IPS DF 6.9 (cell line): ENCODE measurements around the gene NOC4L.
A peak's percentile ranks its signal among the peaks of the same experiment; 100 is the strongest.
"Not testable (repeated sequence)": the region's sequence is repeated elsewhere in the genome, so short reads cannot be mapped to it uniquely, and the experiment has no call there.

Experiments used
- DNase-seq: peaks from one replicate; pipeline ENCODE4 v3.0.0-alpha.2; 2013; ENCODE audit warnings: low read depth, low spot score
- H3K27ac ChIP-seq: one replicate; pipeline ENCODE4 v1.5.1; 2013; ENCODE audit warnings: low read length, control low read depth
- H3K27me3 ChIP-seq: 2 replicates; pipeline ENCODE4 v1.6.1; 2013; ENCODE audit warnings: mild to moderate bottlenecking, low read length; ENCODE audit not compliant: control insufficient read depth, insufficient read depth
- H3K36me3 ChIP-seq: 2 replicates; pipeline ENCODE4 v1.6.1; 2013; ENCODE audit warnings: low read length; ENCODE audit not compliant: control insufficient read depth, insufficient read depth
- H3K4me1 ChIP-seq: 2 replicates; pipeline ENCODE4 v1.6.1; 2013; ENCODE audit warnings: low read length; ENCODE audit not compliant: control insufficient read depth, insufficient read depth
- H3K4me3 ChIP-seq: 2 replicates; pipeline ENCODE4 v1.5.1; 2013; ENCODE audit warnings: mild to moderate bottlenecking, low read length
- H3K9me3 ChIP-seq: 2 replicates; pipeline ENCODE4 v1.6.1; 2013; ENCODE audit warnings: low read length, inconsistent platforms; ENCODE audit not compliant: control insufficient read depth, insufficient read depth
- WGBS: extraction: QIAGEN DNeasy Blood & Tissue Kit; methylation state at CpG from one replicate; pipeline ENCODE4 v1.1.7; 2013; ENCODE audit warnings: mixed read lengths, missing lambda C conversion rate; ENCODE audit not compliant: insufficient read length, insufficient coverage; 5-methylcytosine and 5-hydroxymethylcytosine counted together

Gene NOC4L

GRCh38 chr12:132144115-132144809, at the start of gene NOC4L, which contains the start of gene DDX51:
NOC4L (plus strand) TSS chr12:132144457; CDS start chr12:132144489, 32 bp downstream.
DDX51 (minus strand) TSS chr12:132144319; CDS start chr12:132144296, 23 bp downstream.
- no peaks in the 10 kb centered on the region for H3K27me3 ChIP-seq
- H3K4me3 ChIP-seq: peak within 1 kb of the TSS; percentile 93
- H3K27ac ChIP-seq: no peak within 1 kb of the TSS
- peaks cover 3% of the 10 kb centered on the region for H3K4me1 ChIP-seq
- no peaks in the 10 kb centered on the region for H3K9me3 ChIP-seq
- no CpG with 5 or more reads among the region's 100 CpGs for WGBS
- peaks cover 44% of the 10 kb centered on the region for H3K36me3 ChIP-seq
- DNase-seq: peak; percentile 96

DNA sequence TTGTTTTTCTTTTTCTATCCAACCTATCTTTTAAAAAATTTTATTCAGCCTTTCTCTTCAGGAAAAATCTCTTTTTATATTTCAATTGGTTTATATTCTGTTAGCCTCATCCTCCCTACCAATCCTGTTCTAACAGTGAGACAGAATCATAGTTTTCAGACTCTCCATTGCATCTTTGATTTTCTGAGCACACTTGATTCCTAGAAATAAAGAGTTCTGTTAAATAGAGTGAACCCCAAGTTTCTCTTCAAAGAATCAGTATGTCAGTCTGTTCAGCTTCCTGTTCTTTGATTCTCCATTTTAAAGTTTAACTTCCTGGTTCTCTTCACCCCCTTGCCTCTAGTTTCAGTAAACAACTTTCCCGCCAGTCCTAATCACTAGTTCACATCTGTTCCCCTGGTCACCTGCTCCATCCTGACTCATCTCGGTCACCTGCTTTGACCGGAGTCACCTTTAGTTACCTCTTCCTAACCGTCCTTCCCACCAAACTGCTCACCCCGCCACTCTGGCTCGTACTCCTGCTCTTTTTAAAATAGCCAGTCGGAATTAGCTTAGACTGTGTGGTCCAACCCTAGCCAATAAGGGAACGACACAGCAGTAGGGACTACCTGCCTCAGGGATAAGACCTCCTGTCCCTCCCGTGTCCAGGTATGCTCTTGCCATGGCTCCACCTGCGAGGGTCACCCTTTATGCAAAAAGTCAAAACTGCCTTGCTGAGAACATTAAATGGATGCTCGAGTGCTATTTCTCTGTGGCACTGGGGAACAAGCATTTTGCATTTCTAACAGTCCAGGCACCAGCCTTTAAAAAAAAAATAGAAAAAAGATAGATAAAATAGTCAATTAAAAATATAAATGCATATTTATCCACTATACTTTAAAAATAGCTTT, 48.5 kb upstream of the NOC4L start:
- DNase-seq: no peak
- Histone ChIP-seq H3K9me3 (no peaks in the 10 kb centered on the region), H3K27me3 (no peaks in the 10 kb centered on the region), H3K27ac (no peak overlapping the region), H3K4me3 (no peak overlapping the region), H3K4me1 (no peaks in the 10 kb centered on the region), H3K36me3 (peaks cover 8% of the 10 kb centered on the region)
- WGBS: no CpG with 5 or more reads among the region's 11 CpGs

- DNase-seq: no peak
- Histone ChIP-seq H3K27ac (no peak overlapping the region), H3K36me3 (peaks cover 6% of the 10 kb centered on the region), H3K4me3 (no peak overlapping the region), H3K27me3 (no peaks in the 10 kb centered on the region), H3K9me3 (no peaks in the 10 kb centered on the region), H3K4me1 (no peaks in the 10 kb centered on the region)
- no CpG with 5 or more reads among the region's 12 CpGs for WGBS
Measured at GRCh38 chr12:132099739-132100138, 44.5 kb upstream of the NOC4L start.

GRCh38 chr12:132100306-132101065, 43.8 kb upstream of the NOC4L start:
- Histone ChIP-seq H3K27me3 (no peaks in the 10 kb centered on the region), H3K36me3 (peaks cover 9% of the 10 kb centered on the region), H3K9me3 (no peaks in the 10 kb centered on the region), H3K4me1 (no peaks in the 10 kb centered on the region), H3K27ac (no peak overlapping the region), H3K4me3 (no peak overlapping the region)
- no peak for DNase-seq
- no CpG with 5 or more reads among the region's 13 CpGs for WGBS

GRCh38 chr12:132102297-132102696, 42.0 kb upstream of the NOC4L start:
- no CpG with 5 or more reads among the region's 9 CpGs for WGBS
- no peak for DNase-seq
- H3K4me1 ChIP-seq: no peaks in the 10 kb centered on the region
- no peak overlapping the region for H3K27ac ChIP-seq
- peaks cover 9% of the 10 kb centered on the region for H3K36me3 ChIP-seq
- no peaks in the 10 kb centered on the region for H3K27me3 ChIP-seq
- H3K9me3 ChIP-seq: no peaks in the 10 kb centered on the region
- no peak overlapping the region for H3K4me3 ChIP-seq

DNA sequence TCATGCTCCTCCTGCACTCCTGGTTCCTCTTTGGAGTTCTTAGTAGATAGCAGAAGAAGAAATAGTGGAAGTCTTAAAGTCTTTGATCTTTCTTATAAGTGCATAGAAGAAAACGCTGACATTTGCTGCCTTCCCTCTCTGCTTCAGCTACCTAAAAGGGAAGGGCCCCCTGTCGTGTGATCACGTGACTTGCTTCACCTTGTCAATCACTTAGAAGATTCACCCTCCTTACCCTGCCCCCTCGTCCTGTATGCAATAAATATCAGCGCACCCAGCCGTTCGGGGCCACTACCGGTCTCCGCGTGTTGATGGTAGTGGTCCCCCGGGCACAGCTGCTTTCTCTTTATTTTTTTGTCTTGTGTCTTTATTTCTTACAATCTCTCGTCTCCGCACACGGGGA, 41.2 kb upstream of the NOC4L start:
- not testable (repeated sequence) for H3K4me3 ChIP-seq, H3K4me1 ChIP-seq, H3K9me3 ChIP-seq, H3K27me3 ChIP-seq, H3K36me3 ChIP-seq, DNase-seq, H3K27ac ChIP-seq
- WGBS: no CpG with 5 or more reads among the region's 14 CpGs

DNA sequence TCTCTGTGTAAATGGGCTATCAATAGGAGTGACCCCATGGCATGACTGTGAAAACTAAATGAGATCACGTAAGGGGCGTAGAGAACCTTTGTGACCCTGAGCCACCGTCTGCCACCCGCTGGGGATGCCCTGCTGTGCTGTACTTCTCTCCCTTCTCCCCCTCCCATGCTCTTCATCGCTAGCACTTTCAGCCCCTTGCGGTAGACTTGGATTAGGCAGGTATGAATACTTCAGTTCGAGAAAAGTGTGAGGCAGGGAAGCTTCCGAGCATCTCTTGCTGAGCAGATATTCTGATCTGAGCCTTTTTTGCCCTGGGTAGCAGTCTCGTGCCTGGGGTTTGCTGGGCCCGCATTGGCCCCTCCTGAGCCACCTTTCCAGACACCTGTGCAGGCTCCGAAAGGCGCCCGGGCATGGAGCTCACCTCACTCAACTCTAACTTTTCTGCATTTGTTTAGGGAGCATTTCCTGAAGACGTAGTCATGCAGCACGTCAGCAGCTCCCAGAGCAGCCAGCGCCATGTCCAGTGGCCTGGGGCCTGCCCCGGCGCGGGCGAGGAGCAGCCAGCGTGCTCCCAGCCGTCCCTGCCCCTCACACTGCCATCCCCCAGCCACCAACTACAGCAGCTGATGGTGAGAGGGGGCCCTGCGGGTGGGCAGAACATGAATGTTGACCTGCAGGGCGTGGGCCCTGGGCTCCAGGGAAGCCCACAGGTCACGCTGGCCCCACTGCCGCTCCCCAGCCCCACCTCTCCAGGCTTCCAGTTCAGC, 40.5 kb upstream of the NOC4L start:
- WGBS: no CpG with 5 or more reads among the region's 26 CpGs
- Histone ChIP-seq H3K27me3 (no peaks in the 10 kb centered on the region), H3K27ac (no peak overlapping the region), H3K9me3 (no peaks in the 10 kb centered on the region), H3K4me1 (no peaks in the 10 kb centered on the region), H3K36me3 (peaks cover 9% of the 10 kb centered on the region), H3K4me3 (no peak overlapping the region)
- no peak for DNase-seq

DNA sequence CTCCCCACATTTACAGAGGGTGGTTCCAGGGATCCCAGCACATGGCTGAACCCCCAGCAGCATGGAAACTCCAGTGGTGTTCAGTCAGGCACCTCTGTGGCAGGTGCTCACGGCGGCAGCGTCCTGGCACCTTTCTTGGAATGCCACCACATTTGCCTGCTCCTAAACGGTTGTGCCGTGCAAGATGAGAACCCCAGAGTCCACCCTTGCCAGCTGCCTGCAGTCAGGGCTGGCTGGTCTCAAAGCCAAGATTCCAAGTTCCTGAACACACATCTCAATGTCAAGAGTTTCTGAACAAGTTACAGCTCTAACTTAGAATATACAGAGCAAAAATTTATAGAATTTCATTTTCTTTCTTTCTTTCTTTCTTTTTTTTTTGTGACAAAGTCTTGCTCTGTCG, 38.8 kb upstream of the NOC4L start:
- Histone ChIP-seq H3K27ac (no peak overlapping the region), H3K27me3 (no peaks in the 10 kb centered on the region), H3K4me1 (no peaks in the 10 kb centered on the region), H3K4me3 (no peak overlapping the region), H3K9me3 (no peaks in the 10 kb centered on the region), H3K36me3 (peaks cover 7% of the 10 kb centered on the region; the same call in 1 of the 2 replicates)
- no CpG with 5 or more reads among the region's 6 CpGs for WGBS
- no peak for DNase-seq

GRCh38 chr12:132106921-132107320, 37.3 kb upstream of the NOC4L start:
- Histone ChIP-seq H3K27me3 (no peaks in the 10 kb centered on the region), H3K4me3 (no peak overlapping the region), H3K9me3 (no peaks in the 10 kb centered on the region), H3K4me1 (no peaks in the 10 kb centered on the region), H3K36me3 (peaks cover 16% of the 10 kb centered on the region), H3K27ac (no peak overlapping the region)
- DNase-seq: no peak
- no CpG with 5 or more reads among the region's 7 CpGs for WGBS
